ENCODE data around the gene GFI1B.
"Not testable (repeated sequence)": the region's sequence is repeated elsewhere in the genome, so short reads cannot be mapped to it uniquely, and the experiment has no call there.

Gene GFI1B
- total RNA-seq: 0.07 to 0.24 reads per million in 2 donors

- DNase-seq: no peak
Measured at GRCh38 chr9:132978451-132979131, at the start of gene GFI1B. TSS of gene GFI1B (plus strand) at chr9:132978694. CDS start at chr9:132986679, 7,985 bp downstream.

GRCh38 chr9:132931178-132931735, 47.2 kb upstream of the GFI1B start:
- no peak for DNase-seq

GRCh38 chr9:132935026-132935425, 43.5 kb upstream of the GFI1B start:
- DNase-seq: no peak

GRCh38 chr9:132937463-132937901, 41.0 kb upstream of the GFI1B start:
- no peak for DNase-seq

GRCh38 chr9:132939169-132939568, 39.3 kb upstream of the GFI1B start:
- no peak for DNase-seq

- no peak for DNase-seq
Measured at GRCh38 chr9:132942541-132943182, 35.8 kb upstream of the GFI1B start.

GRCh38 chr9:132943651-132944293, 34.7 kb upstream of the GFI1B start:
- no peak for DNase-seq

GRCh38 chr9:132944294-132945185, 34.0 kb upstream of the GFI1B start, which contains the start of gene TSC1:
TSS of gene TSC1 (minus strand) at chr9:132944616. CDS start at chr9:132928872, 15,744 bp downstream.
- DNase-seq: peak; percentile 99

GRCh38 chr9:132945186-132946130, 33.0 kb upstream of the GFI1B start:
- no peak for DNase-seq

- no peak for DNase-seq
Measured at GRCh38 chr9:132946211-132946610, 32.3 kb upstream of the GFI1B start.

GRCh38 chr9:132946631-132947295, 31.7 kb upstream of the GFI1B start:
- DNase-seq: no peak

- DNase-seq: no peak
Measured at GRCh38 chr9:132947756-132948155, 30.7 kb upstream of the GFI1B start.

- DNase-seq: no peak
Measured at GRCh38 chr9:132948482-132949050, 29.9 kb upstream of the GFI1B start.

- no peak for DNase-seq
Measured at GRCh38 chr9:132949709-132950108, 28.8 kb upstream of the GFI1B start.

GRCh38 chr9:132955123-132955522, 23.4 kb upstream of the GFI1B start:
- DNase-seq: no peak

- DNase-seq: no peak
Measured at GRCh38 chr9:132955768-132956167, 22.7 kb upstream of the GFI1B start.

- DNase-seq: no peak
Measured at GRCh38 chr9:132957805-132958204, 20.7 kb upstream of the GFI1B start.

- DNase-seq: no peak
Measured at GRCh38 chr9:132961002-132961401, 17.5 kb upstream of the GFI1B start.

- DNase-seq: no peak
Measured at GRCh38 chr9:132965478-132965877, 13.0 kb upstream of the GFI1B start.

- not testable (repeated sequence) for DNase-seq
Measured at GRCh38 chr9:132967908-132968307, 10.6 kb upstream of the GFI1B start.

Data from T-helper 9 cell (primary cell).